ENCODE results near the gene POLR1B.
"Not testable (repeated sequence)": the region's sequence is repeated elsewhere in the genome, so short reads cannot be mapped to it uniquely, and the experiment has no call there.

POLR1B gene

DNA sequence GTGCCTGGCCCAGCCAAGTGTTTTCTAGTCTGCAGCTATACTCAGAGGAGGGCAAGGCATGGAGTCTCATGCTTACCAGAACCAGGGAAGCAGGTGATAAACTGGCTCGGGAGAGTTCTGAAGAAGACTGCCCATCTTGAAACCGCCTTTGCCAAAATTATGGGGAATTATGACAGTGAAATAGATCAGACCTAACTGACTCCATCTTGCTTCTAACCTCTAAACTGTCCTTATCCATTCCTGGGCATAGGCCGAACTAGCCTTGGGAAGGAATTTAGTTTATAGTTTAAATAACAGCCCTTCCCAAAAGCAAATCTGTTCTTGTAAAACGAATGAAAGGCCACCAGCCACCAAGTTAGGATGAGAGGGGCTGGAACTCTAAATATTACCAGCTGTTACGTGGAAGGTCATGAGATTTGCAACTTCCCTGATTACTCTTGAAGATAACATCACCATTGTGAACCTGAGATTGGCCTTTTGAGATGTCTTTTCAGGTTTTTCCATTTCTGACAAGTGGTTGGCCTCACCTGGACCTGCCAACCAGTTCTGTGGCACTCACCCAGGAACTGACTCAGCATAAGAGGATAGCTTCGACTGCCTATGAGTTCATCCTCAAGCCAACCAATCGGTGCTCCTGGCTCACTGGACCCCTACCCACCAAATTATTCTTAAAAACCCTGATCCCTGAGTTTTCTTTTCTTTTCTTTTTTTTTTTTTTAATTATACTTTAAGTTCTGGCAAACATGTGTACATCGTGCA is 65.6 kb downstream of the POLR1B start:
- H3K4me2 ChIP-seq (ENCODE audit: low read length): no peak overlapping the region
- H3K36me3 ChIP-seq (ENCODE audit: control insufficient read depth, low read length): no peaks in the 10 kb centered on the region
- no peaks in the 10 kb centered on the region; the same call in 1 of the 2 replicates for H3K27me3 ChIP-seq (ENCODE audit: control insufficient read depth, low read length)
- TF ChIP-seq, protein P1, sequence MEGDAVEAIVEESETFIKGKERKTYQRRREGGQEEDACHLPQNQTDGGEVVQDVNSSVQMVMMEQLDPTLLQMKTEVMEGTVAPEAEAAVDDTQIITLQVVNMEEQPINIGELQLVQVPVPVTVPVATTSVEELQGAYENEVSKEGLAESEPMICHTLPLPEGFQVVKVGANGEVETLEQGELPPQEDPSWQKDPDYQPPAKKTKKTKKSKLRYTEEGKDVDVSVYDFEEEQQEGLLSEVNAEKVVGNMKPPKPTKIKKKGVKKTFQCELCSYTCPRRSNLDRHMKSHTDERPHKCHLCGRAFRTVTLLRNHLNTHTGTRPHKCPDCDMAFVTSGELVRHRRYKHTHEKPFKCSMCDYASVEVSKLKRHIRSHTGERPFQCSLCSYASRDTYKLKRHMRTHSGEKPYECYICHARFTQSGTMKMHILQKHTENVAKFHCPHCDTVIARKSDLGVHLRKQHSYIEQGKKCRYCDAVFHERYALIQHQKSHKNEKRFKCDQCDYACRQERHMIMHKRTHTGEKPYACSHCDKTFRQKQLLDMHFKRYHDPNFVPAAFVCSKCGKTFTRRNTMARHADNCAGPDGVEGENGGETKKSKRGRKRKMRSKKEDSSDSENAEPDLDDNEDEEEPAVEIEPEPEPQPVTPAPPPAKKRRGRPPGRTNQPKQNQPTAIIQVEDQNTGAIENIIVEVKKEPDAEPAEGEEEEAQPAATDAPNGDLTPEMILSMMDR (IDR thresholded peaks at IDR 0.05; ENCODE audit: low read depth, low read length, poor library complexity, severe bottlenecking): no peak
- TF ChIP-seq EZH2phosphoT487 (IDR thresholded peaks at IDR 0.05; ENCODE audit: borderline replicate concordance, low read length): no peak
- no peak overlapping the region for H3K27ac ChIP-seq (ENCODE audit: low read depth, low read length)
- H4K20me1 ChIP-seq (ENCODE audit: control insufficient read depth, insufficient read depth, low read depth, low read length): no peaks in the 10 kb centered on the region
- no peaks in the 10 kb centered on the region for H3K4me1 ChIP-seq (ENCODE audit: control insufficient read depth, low read length)
- H3K79me2 ChIP-seq (ENCODE audit: control insufficient read depth, low read length): no peaks in the 10 kb centered on the region
- H3K9me3 ChIP-seq (ENCODE audit: control insufficient read depth, insufficient read depth, low read length): no peaks in the 10 kb centered on the region
- H3K4me3 ChIP-seq (ENCODE audit: low read length): no peak overlapping the region
- H3F3A ChIP-seq (ENCODE audit: control insufficient read depth, insufficient read depth): no peaks in the 10 kb centered on the region
- H3K9me2 ChIP-seq (replicated peaks; ENCODE audit: control insufficient read depth, low read length): no peaks in the 10 kb centered on the region

DNA sequence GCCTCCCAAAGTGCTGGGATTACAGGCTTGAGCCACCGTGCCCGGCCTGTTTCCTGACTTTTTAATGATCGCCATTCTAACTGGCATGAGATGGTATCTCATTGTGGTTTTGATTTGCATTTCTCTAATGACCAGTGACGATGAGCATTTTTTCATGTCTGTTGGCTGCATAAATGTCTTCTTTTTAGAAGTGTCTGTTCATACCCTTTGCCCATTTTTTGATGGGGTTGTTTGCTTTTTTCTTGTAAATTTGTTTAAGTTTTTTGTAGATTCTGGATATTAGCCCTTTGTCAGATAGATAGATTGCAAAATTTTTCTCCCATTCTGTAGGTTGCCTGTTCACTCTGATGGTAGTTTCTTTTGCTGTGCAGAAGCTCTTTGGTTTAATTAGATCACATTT is 67.1 kb downstream of the POLR1B start:
- not testable (repeated sequence) for H3F3A ChIP-seq (ENCODE audit: control insufficient read depth, insufficient read depth); H3K27ac ChIP-seq (ENCODE audit: low read depth, low read length); H3K4me3 ChIP-seq (ENCODE audit: low read length); H4K20me1 ChIP-seq (ENCODE audit: control insufficient read depth, insufficient read depth, low read depth, low read length); H3K36me3 ChIP-seq (ENCODE audit: control insufficient read depth, low read length); H3K4me2 ChIP-seq (ENCODE audit: low read length); H3K79me2 ChIP-seq (ENCODE audit: control insufficient read depth, low read length); H3K4me1 ChIP-seq (ENCODE audit: control insufficient read depth, low read length); H3K9me2 ChIP-seq (replicated peaks; ENCODE audit: control insufficient read depth, low read length); H3K27me3 ChIP-seq (ENCODE audit: control insufficient read depth, low read length); H3K9me3 ChIP-seq (ENCODE audit: control insufficient read depth, insufficient read depth, low read length)

DNA sequence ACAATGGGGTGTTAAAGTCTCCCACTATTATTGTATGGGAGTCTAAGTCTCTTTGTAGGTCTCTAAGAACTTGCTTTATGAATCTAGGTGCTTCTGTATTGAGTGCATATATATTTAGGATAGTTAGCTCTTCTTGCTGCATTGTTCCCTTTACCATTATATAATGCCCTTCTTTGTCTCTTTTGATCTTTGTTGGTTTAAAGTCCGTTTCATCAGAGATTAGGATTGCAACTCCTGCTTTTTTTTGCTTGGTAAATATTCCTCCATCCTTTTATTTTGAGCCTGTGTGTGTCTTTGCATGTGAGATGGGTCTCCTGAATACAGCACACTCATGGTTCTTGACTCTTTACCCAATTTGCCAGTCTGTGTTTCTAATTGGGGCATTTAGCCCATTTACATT is 70.0 kb downstream of the POLR1B start:
- not testable (repeated sequence) for H3K4me3 ChIP-seq (ENCODE audit: low read length); H3K4me2 ChIP-seq (ENCODE audit: low read length); H3K9me2 ChIP-seq (replicated peaks; ENCODE audit: control insufficient read depth, low read length); H3K36me3 ChIP-seq (ENCODE audit: control insufficient read depth, low read length); H3K9me3 ChIP-seq (ENCODE audit: control insufficient read depth, insufficient read depth, low read length); H3K4me1 ChIP-seq (ENCODE audit: control insufficient read depth, low read length); H3K27me3 ChIP-seq (ENCODE audit: control insufficient read depth, low read length); H3K79me2 ChIP-seq (ENCODE audit: control insufficient read depth, low read length); H3K27ac ChIP-seq (ENCODE audit: low read depth, low read length); H3F3A ChIP-seq (ENCODE audit: control insufficient read depth, insufficient read depth); H4K20me1 ChIP-seq (ENCODE audit: control insufficient read depth, insufficient read depth, low read depth, low read length)

DNA sequence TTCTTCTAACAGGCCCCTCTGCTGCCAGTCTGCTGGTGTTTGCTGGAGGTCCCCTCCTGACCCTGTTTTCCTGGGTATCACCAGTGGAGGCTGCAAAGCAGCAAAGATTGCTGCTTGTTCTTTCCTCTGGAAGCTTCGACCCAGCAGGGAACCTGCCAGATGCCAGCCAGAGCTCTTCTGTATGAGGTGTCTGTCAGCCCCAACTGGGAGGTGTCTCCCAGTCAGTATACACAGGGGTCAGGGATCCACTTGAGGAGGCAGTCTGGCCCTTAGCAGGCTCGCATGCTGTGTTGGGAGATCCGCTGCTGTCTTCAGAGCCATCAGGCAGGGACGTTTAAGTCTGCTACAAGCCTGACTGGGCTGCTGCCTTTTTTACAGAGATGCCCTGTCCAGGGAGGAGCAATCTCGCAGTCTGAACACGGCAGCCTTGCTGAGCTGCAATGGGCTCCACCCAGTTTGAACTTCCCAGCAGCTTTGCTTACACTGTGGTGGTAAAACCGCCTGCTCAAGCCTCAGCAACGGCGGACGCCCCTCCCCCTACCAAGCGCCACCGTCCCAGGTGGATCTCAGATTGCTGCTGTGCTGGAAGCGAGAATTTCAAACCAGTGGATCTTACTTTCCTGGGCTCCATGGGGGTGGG is 72.1 kb downstream of the POLR1B start:
- H3K4me3 ChIP-seq (ENCODE audit: low read length): no peak overlapping the region
- H4K20me1 ChIP-seq (ENCODE audit: control insufficient read depth, insufficient read depth, low read depth, low read length): no peaks in the 10 kb centered on the region
- no peak overlapping the region for H3K27ac ChIP-seq (ENCODE audit: low read depth, low read length)
- no peaks in the 10 kb centered on the region for H3K9me3 ChIP-seq (ENCODE audit: control insufficient read depth, insufficient read depth, low read length)
- no peak for TF ChIP-seq EZH2phosphoT487 (IDR thresholded peaks at IDR 0.05; ENCODE audit: borderline replicate concordance, low read length)
- TF ChIP-seq, protein P1 (IDR thresholded peaks at IDR 0.05; ENCODE audit: low read depth, low read length, poor library complexity, severe bottlenecking): no peak
- H3K4me2 ChIP-seq (ENCODE audit: low read length): no peak overlapping the region
- no peaks in the 10 kb centered on the region for H3F3A ChIP-seq (ENCODE audit: control insufficient read depth, insufficient read depth)
- no peaks in the 10 kb centered on the region for H3K36me3 ChIP-seq (ENCODE audit: control insufficient read depth, low read length)
- no peaks in the 10 kb centered on the region for H3K9me2 ChIP-seq (replicated peaks; ENCODE audit: control insufficient read depth, low read length)
- H3K79me2 ChIP-seq (ENCODE audit: control insufficient read depth, low read length): no peaks in the 10 kb centered on the region
- H3K27me3 ChIP-seq (ENCODE audit: control insufficient read depth, low read length): peaks cover 7% of the 10 kb centered on the region; the same call in 1 of the 2 replicates
- H3K4me1 ChIP-seq (ENCODE audit: control insufficient read depth, low read length): no peaks in the 10 kb centered on the region
